Measurements from ENCODE around the gene AIFM3.

- TF ChIP-seq CEBPB (IDR thresholded peaks at IDR 0.05) (no peak), EP300 (IDR thresholded peaks at IDR 0.05; ENCODE audit: borderline replicate concordance) (no peak), MAX (IDR thresholded peaks at IDR 0.05) (no peak), NFIC (IDR thresholded peaks at IDR 0.05) (no peak), TAF1 (IDR thresholded peaks at IDR 0.05; ENCODE audit: low read depth) (no peak), REST (IDR thresholded peaks at IDR 0.05; ENCODE audit: low read depth) (no peak), TEAD4 (IDR thresholded peaks at IDR 0.05) (no peak)
Observed at GRCh38 chr22:21020802-21021429, 53.9 kb downstream of the AIFM3 start.

Data from Ishikawa (cell line).